Measurements from ENCODE around the gene LMBRD1.
"Not testable (repeated sequence)": the region's sequence is repeated elsewhere in the genome, so short reads cannot be mapped to it uniquely, and the experiment has no call there.

The LMBRD1 gene

GRCh38 chr6:69732640-69733039, 64.2 kb downstream of the LMBRD1 start:
- no peak for DNase-seq (ENCODE audit: low spot score)

GRCh38 chr6:69732045-69732444, 64.8 kb downstream of the LMBRD1 start:
- DNase-seq (ENCODE audit: low spot score): no peak

- DNase-seq (ENCODE audit: low spot score): no peak
Measured at GRCh38 chr6:69729870-69730449, 66.8 kb downstream of the LMBRD1 start.

DNA sequence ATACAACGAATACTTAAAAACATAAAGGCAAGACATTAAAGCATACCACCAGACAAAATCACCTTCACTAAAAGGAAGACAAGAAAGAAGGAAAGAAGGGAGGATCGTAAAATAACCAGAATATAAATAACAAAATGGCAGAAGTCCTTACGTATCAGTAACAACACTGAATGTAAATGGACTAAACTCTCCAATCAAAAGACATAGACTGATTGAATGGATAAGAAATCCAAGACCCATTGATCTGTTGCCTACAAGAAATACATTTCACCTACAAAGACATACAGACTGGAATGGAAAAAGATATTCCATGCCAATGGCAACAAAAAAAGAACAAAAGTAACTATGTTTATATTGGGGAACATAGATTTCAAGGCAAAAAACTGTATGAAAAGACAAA, 74.1 kb downstream of the LMBRD1 start:
- DNase-seq (ENCODE audit: low spot score): no peak

GRCh38 chr6:69719602-69720193, 77.1 kb downstream of the LMBRD1 start:
- no peak for DNase-seq (ENCODE audit: low spot score)

GRCh38 chr6:69706724-69707123, 90.1 kb downstream of the LMBRD1 start:
- DNase-seq (ENCODE audit: low spot score): no peak

GRCh38 chr6:69705954-69706353, 90.9 kb downstream of the LMBRD1 start:
- DNase-seq (ENCODE audit: low spot score): no peak

DNA sequence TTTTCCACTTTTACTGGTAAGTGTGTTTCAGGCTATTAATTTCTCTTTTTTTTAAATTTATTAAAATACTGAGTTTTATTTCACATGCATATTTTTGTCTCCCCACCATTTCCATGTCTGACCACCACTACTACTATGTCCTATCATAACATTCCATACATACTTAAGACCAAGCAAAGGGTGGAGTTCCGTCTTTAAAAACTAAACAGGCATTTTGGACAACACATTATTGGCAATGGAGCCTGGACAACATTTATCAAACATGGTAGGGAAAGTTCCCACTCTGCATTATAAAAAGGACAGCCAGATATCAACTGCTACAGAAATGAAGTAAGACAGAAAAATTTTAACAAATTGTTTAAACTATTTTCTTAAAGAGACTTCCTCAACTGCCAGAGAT, 91.9 kb downstream of the LMBRD1 start:
- DNase-seq (ENCODE audit: low spot score): no peak

- no peak for DNase-seq (ENCODE audit: low spot score)
Measured at GRCh38 chr6:69699655-69700054, 97.2 kb downstream of the LMBRD1 start.

DNA sequence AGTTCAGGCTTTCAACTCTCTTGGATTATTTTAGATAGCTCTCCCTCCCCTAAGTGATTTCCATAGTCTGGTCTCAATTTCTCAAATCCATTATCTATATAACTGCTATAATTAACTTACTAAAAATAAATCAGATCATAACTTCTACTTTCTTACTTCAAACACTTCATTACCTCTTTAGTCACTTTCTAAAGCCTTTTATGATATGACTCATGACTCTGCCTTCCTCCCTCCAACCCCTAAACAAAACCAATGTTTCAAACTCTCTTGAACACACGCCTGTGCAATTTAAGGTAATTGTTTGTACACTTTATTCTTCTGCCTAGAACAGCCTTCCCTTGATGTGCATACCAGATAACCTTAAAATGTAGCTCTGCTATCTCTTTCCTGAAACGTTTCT, 100.5 kb downstream of the LMBRD1 start:
- no peak for DNase-seq (ENCODE audit: low spot score)

DNA sequence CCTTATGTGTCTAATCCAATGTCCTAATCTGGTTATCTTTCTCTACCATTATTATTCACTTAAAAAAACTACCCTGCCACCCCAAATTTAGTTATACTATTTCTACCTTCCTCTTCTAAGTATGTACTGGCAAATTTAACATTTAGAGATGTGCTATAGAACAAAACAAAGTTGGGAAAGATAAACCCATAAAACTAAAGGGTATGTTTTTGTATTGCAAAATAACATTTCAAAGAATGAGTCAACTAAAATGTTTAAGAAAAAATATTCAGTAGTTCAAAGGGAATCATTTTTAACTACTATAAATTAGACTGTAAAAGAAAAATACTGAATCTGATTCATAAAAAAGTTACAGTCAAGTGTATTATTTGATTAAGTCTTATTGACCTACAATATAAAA, 103.0 kb downstream of the LMBRD1 start:
- DNase-seq (ENCODE audit: low spot score): no peak

DNA sequence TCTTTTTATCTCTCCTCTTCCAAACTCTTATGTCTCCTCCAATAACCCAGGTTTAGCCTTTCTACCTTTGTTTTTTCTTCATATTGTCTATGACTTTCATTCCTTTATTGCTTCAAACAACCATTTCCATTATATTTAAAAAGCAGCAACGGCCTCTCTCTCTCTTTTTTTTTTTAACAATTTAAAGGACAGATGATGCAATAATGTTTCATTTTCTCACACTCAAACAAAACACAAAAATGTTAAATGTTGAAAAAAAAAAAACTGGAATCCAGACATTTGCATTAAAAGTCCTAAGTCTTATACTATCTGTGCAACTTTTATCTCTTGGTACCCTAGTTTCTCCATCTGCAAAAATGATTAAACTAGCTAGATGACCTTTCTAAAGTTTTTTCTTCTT, 105.8 kb downstream of the LMBRD1 start:
- no peak for DNase-seq (ENCODE audit: low spot score)

- DNase-seq (ENCODE audit: low spot score): no peak
Measured at GRCh38 chr6:69680302-69680701, 116.5 kb downstream of the LMBRD1 start.

- DNase-seq (ENCODE audit: low spot score): no peak
Measured at GRCh38 chr6:69673298-69673697, 123.5 kb downstream of the LMBRD1 start.

- DNase-seq (ENCODE audit: low spot score): no peak
Measured at GRCh38 chr6:69668916-69669315, 127.9 kb downstream of the LMBRD1 start.

GRCh38 chr6:69666779-69667178, 130.0 kb downstream of the LMBRD1 start:
- DNase-seq (ENCODE audit: low spot score): not testable (repeated sequence)

DNA sequence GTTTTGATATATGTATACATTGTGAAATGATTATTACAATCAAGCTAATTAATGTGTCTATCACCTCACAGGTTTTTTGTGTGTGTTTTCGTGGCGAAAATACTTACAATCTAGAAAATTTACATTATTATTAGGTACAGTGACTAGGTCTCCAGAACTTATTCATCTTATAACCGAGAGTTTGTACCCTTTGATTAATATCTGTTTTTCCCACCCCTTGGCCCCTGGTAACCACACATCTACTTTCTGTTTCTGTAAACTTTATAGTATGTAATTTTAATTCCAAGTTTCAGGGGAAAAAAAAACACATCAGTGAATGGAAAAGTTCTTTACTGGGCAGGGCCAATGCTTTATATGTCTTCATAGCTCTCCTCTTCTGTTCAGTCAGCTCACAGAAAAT, 131.4 kb downstream of the LMBRD1 start:
- DNase-seq (ENCODE audit: low spot score): no peak

DNA sequence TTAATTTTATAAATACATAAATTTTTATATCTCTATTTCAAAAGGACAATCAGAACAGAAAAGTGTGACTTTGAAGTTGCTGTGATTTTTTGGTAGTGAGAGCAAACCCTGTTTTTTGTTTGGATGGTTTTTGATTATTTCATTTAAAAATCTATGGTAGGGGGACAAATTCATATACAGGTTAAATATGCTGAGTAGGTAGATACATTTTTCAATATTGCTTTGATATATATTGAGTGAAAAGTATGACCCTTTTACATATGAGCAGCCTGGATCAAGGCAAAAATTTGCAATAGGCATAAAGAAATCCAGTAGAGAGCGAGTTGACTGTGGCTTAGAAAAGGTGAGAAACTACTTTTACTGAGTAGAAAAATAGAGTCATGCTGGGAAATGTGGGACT, 132.3 kb downstream of the LMBRD1 start:
- no peak for DNase-seq (ENCODE audit: low spot score)

- no peak for DNase-seq (ENCODE audit: low spot score)
Measured at GRCh38 chr6:69663215-69663614, 133.6 kb downstream of the LMBRD1 start.

GRCh38 chr6:69650703-69651102, 146.1 kb downstream of the LMBRD1 start:
- no peak for DNase-seq (ENCODE audit: low spot score)

DNA sequence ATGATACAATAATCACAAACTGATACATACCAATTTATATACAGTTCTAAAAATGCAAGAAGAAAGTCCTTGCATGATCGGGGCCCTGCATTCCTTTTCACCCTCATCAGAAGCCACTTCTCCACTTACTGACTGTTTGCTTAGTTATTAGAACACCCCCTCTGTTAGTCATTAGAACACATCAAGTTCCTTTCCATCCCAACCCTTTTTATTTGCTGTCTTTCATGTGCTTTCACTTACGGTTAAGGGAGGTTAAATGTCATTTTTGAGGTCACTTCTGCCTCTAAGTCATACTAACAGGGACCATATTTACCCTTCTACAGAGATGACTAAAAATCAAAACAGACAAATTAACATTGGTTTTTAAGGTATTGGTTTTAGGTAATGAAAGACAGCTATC, 149.1 kb downstream of the LMBRD1 start:
- DNase-seq (ENCODE audit: low spot score): no peak

GRCh38 chr6:69643688-69644087, 153.1 kb downstream of the LMBRD1 start:
- no peak for DNase-seq (ENCODE audit: low spot score)

DNA sequence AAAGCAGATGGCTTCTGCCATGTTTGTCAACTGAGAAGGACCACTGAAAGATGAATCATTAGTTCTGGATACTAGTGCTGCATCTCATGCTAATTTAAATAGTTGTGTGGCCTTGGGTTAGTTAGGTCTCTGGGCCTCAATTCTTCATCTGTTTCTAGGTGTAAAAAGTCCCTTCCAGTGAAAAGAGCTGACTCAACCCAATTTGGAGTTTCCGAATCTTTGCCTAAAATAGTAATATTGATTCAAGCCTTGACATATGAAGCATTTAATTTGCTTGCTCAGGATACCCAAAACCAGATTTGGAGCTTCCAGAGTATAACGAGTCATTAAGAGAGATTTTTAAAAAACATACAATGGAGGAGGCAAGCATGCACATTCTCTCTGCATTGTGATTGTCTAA, 163.9 kb downstream of the LMBRD1 start:
- no peak for DNase-seq (ENCODE audit: low spot score)

- no peak for DNase-seq (ENCODE audit: low spot score)
Measured at GRCh38 chr6:69631552-69632346, 165.1 kb downstream of the LMBRD1 start.
